HG03175 (cell line): Measurements from ENCODE around the gene RPS6KA4.
"Not testable (repeated sequence)": the region's sequence is repeated elsewhere in the genome, so short reads cannot be mapped to it uniquely, and the experiment has no call there.

Source experiments
- ATAC-seq: cut with Tn5 transposase; IDR thresholded peaks from one replicate; pipeline ENCODE4 v1.9.1; 2021; ENCODE audit warnings: mild to moderate bottlenecking, moderate library complexity; ENCODE audit not compliant: unreplicated experiment

The RPS6KA4 gene

GRCh38 chr11:64358907-64359711 is at the start of gene RPS6KA4:
TSS of gene RPS6KA4 (plus strand) at chr11:64359162. CDS start at chr11:64359236, 74 bp downstream.
- peak; percentile 68 for ATAC-seq

- no peak for ATAC-seq
Observed at GRCh38 chr11:64312947-64313346, 46.0 kb upstream of the RPS6KA4 start.

GRCh38 chr11:64313491-64314145 is 45.3 kb upstream of the RPS6KA4 start:
- ATAC-seq = no peak

- ATAC-seq = no peak
Observed at GRCh38 chr11:64314146-64314804, 44.7 kb upstream of the RPS6KA4 start.

GRCh38 chr11:64314805-64315561 is 44.0 kb upstream of the RPS6KA4 start:
- ATAC-seq = no peak

GRCh38 chr11:64315667-64316526 is 43.1 kb upstream of the RPS6KA4 start:
- ATAC-seq = not testable (repeated sequence)

GRCh38 chr11:64316672-64317324 is 42.2 kb upstream of the RPS6KA4 start:
- ATAC-seq = peak; percentile 3

- ATAC-seq = peak; percentile 70
Observed at GRCh38 chr11:64317325-64317960, 41.5 kb upstream of the RPS6KA4 start, which contains the start of gene TRMT112. TSS of gene TRMT112 (minus strand) at chr11:64317559. CDS start at chr11:64317526, 33 bp downstream.

- peak; percentile 76 for ATAC-seq
Observed at GRCh38 chr11:64317961-64318765, 40.8 kb upstream of the RPS6KA4 start, which contains the start of gene PRDX5. TSS of gene PRDX5 (plus strand) at chr11:64318121. CDS start at chr11:64318216, 95 bp downstream.

- no peak for ATAC-seq
Observed at GRCh38 chr11:64318766-64319761, 39.9 kb upstream of the RPS6KA4 start.

GRCh38 chr11:64320556-64320955 is 38.4 kb upstream of the RPS6KA4 start:
- ATAC-seq = no peak

GRCh38 chr11:64321026-64321425 is 37.9 kb upstream of the RPS6KA4 start:
- no peak for ATAC-seq

GRCh38 chr11:64321533-64321932 is 37.4 kb upstream of the RPS6KA4 start:
- no peak for ATAC-seq

GRCh38 chr11:64322925-64323260 is 36.1 kb upstream of the RPS6KA4 start:
- ATAC-seq = no peak

GRCh38 chr11:64323373-64323772 is 35.6 kb upstream of the RPS6KA4 start:
- no peak for ATAC-seq

- ATAC-seq = not testable (repeated sequence)
Observed at GRCh38 chr11:64323984-64324383, 35.0 kb upstream of the RPS6KA4 start.
